ENCODE measurements around the gene PREX1.
"Not testable (repeated sequence)": the region's sequence is repeated elsewhere in the genome, so short reads cannot be mapped to it uniquely, and the experiment has no call there.

The PREX1 gene

GRCh38 chr20:48826883-48827771 lies 672 bp downstream of the PREX1 start:
- peak in 1 of 3 donors; percentile 19 for DNase-seq
- H3K27ac ChIP-seq (ENCODE audit: insufficient read depth, low read length, poor library complexity, severe bottlenecking): peak overlapping the region; percentile 68

GRCh38 chr20:48826480-48826879 lies 1.3 kb downstream of the PREX1 start:
- not testable (repeated sequence) for DNase-seq; H3K9me3 ChIP-seq (ENCODE audit: control insufficient read depth, low read length); H3K27me3 ChIP-seq (replicated peaks; ENCODE audit: control insufficient read depth, insufficient read depth, low read length, poor library complexity, severe bottlenecking); H3K36me3 ChIP-seq (ENCODE audit: control insufficient read depth, insufficient read depth, low read length)
- Histone ChIP-seq H3K27ac (ENCODE audit: insufficient read depth, low read length, poor library complexity, severe bottlenecking) (peak overlapping the region; percentile 68), H3K4me3 (ENCODE audit: insufficient read depth, low read depth, low read length, poor library complexity, severe bottlenecking) (peak overlapping the region; percentile 89), H3K4me1 (ENCODE audit: control insufficient read depth, insufficient read depth, low read length, poor library complexity, severe bottlenecking) (peaks cover 35% of the 10 kb centered on the region)

More at GRCh38 chr20:48826883-48827771, 672 bp downstream of the PREX1 start:
- Histone ChIP-seq H3K4me3 (ENCODE audit: insufficient read depth, low read depth, low read length, poor library complexity, severe bottlenecking) (peak overlapping the region; percentile 89), H3K36me3 (ENCODE audit: control insufficient read depth, insufficient read depth, low read length) (no peaks in the 10 kb centered on the region), H3K4me1 (ENCODE audit: control insufficient read depth, insufficient read depth, low read length, poor library complexity, severe bottlenecking) (peaks cover 29% of the 10 kb centered on the region), H3K27me3 (replicated peaks; ENCODE audit: control insufficient read depth, insufficient read depth, low read length, poor library complexity, severe bottlenecking) (no peaks in the 10 kb centered on the region), H3K9me3 (ENCODE audit: control insufficient read depth, low read length) (no peaks in the 10 kb centered on the region)

GRCh38 chr20:48826069-48826468 lies 1.7 kb downstream of the PREX1 start:
- peak overlapping the region; percentile 89 for H3K4me3 ChIP-seq (ENCODE audit: insufficient read depth, low read depth, low read length, poor library complexity, severe bottlenecking)
- H3K4me1 ChIP-seq (ENCODE audit: control insufficient read depth, insufficient read depth, low read length, poor library complexity, severe bottlenecking): peaks cover 39% of the 10 kb centered on the region
- no peaks in the 10 kb centered on the region for H3K36me3 ChIP-seq (ENCODE audit: control insufficient read depth, insufficient read depth, low read length)
- no peak for DNase-seq
- no peaks in the 10 kb centered on the region for H3K27me3 ChIP-seq (replicated peaks; ENCODE audit: control insufficient read depth, insufficient read depth, low read length, poor library complexity, severe bottlenecking)
- peak overlapping the region; percentile 68 for H3K27ac ChIP-seq (ENCODE audit: insufficient read depth, low read length, poor library complexity, severe bottlenecking)
- no peaks in the 10 kb centered on the region for H3K9me3 ChIP-seq (ENCODE audit: control insufficient read depth, low read length)

GRCh38 chr20:48825566-48825920 lies 2.3 kb downstream of the PREX1 start:
- no peaks in the 10 kb centered on the region for H3K9me3 ChIP-seq (ENCODE audit: control insufficient read depth, low read length)
- H3K27me3 ChIP-seq (replicated peaks; ENCODE audit: control insufficient read depth, insufficient read depth, low read length, poor library complexity, severe bottlenecking): no peaks in the 10 kb centered on the region
- H3K27ac ChIP-seq (ENCODE audit: insufficient read depth, low read length, poor library complexity, severe bottlenecking): peak overlapping the region; percentile 68
- H3K36me3 ChIP-seq (ENCODE audit: control insufficient read depth, insufficient read depth, low read length): no peaks in the 10 kb centered on the region
- no peak for DNase-seq
- H3K4me3 ChIP-seq (ENCODE audit: insufficient read depth, low read depth, low read length, poor library complexity, severe bottlenecking): peak overlapping the region; percentile 89
- peaks cover 45% of the 10 kb centered on the region for H3K4me1 ChIP-seq (ENCODE audit: control insufficient read depth, insufficient read depth, low read length, poor library complexity, severe bottlenecking)

- H3K36me3 ChIP-seq (ENCODE audit: control insufficient read depth, insufficient read depth, low read length): no peaks in the 10 kb centered on the region
- H3K4me1 ChIP-seq (ENCODE audit: control insufficient read depth, insufficient read depth, low read length, poor library complexity, severe bottlenecking): peaks cover 50% of the 10 kb centered on the region
- H3K9me3 ChIP-seq (ENCODE audit: control insufficient read depth, low read length): no peaks in the 10 kb centered on the region
- H3K27ac ChIP-seq (ENCODE audit: insufficient read depth, low read length, poor library complexity, severe bottlenecking): peak overlapping the region; percentile 68
- H3K27me3 ChIP-seq (replicated peaks; ENCODE audit: control insufficient read depth, insufficient read depth, low read length, poor library complexity, severe bottlenecking): no peaks in the 10 kb centered on the region
- peak overlapping the region; percentile 89 for H3K4me3 ChIP-seq (ENCODE audit: insufficient read depth, low read depth, low read length, poor library complexity, severe bottlenecking)
- no peak for DNase-seq
Measured at GRCh38 chr20:48824830-48825565, 2.8 kb downstream of the PREX1 start.

GRCh38 chr20:48823960-48824498 lies 3.8 kb downstream of the PREX1 start:
- H3K9me3 ChIP-seq (ENCODE audit: control insufficient read depth, low read length): no peaks in the 10 kb centered on the region

GRCh38 chr20:48823476-48823875 lies 4.3 kb downstream of the PREX1 start:
- Histone ChIP-seq H3K27me3 (replicated peaks; ENCODE audit: control insufficient read depth, insufficient read depth, low read length, poor library complexity, severe bottlenecking) (no peaks in the 10 kb centered on the region), H3K4me1 (ENCODE audit: control insufficient read depth, insufficient read depth, low read length, poor library complexity, severe bottlenecking) (peaks cover 65% of the 10 kb centered on the region), H3K27ac (ENCODE audit: insufficient read depth, low read length, poor library complexity, severe bottlenecking) (peak overlapping the region; percentile 68), H3K36me3 (ENCODE audit: control insufficient read depth, insufficient read depth, low read length) (no peaks in the 10 kb centered on the region), H3K4me3 (ENCODE audit: insufficient read depth, low read depth, low read length, poor library complexity, severe bottlenecking) (peak overlapping the region; percentile 89), H3K9me3 (ENCODE audit: control insufficient read depth, low read length) (no peaks in the 10 kb centered on the region)
- DNase-seq: no peak

More at GRCh38 chr20:48823960-48824498, 3.8 kb downstream of the PREX1 start:
- H3K4me3 ChIP-seq (ENCODE audit: insufficient read depth, low read depth, low read length, poor library complexity, severe bottlenecking): peak overlapping the region; percentile 89
- H3K4me1 ChIP-seq (ENCODE audit: control insufficient read depth, insufficient read depth, low read length, poor library complexity, severe bottlenecking): peaks cover 60% of the 10 kb centered on the region
- peak overlapping the region; percentile 68 for H3K27ac ChIP-seq (ENCODE audit: insufficient read depth, low read length, poor library complexity, severe bottlenecking)
- H3K36me3 ChIP-seq (ENCODE audit: control insufficient read depth, insufficient read depth, low read length): no peaks in the 10 kb centered on the region
- no peaks in the 10 kb centered on the region for H3K27me3 ChIP-seq (replicated peaks; ENCODE audit: control insufficient read depth, insufficient read depth, low read length, poor library complexity, severe bottlenecking)
- DNase-seq: peak in 2 of 3 donors; percentile 33 to 45

GRCh38 chr20:48822879-48823385 lies 4.9 kb downstream of the PREX1 start:
- peak overlapping the region; percentile 68 for H3K27ac ChIP-seq (ENCODE audit: insufficient read depth, low read length, poor library complexity, severe bottlenecking)
- H3K36me3 ChIP-seq (ENCODE audit: control insufficient read depth, insufficient read depth, low read length): no peaks in the 10 kb centered on the region
- peak overlapping the region; percentile 89 for H3K4me3 ChIP-seq (ENCODE audit: insufficient read depth, low read depth, low read length, poor library complexity, severe bottlenecking)
- H3K27me3 ChIP-seq (replicated peaks; ENCODE audit: control insufficient read depth, insufficient read depth, low read length, poor library complexity, severe bottlenecking): no peaks in the 10 kb centered on the region
- H3K9me3 ChIP-seq (ENCODE audit: control insufficient read depth, low read length): no peaks in the 10 kb centered on the region
- peaks cover 68% of the 10 kb centered on the region for H3K4me1 ChIP-seq (ENCODE audit: control insufficient read depth, insufficient read depth, low read length, poor library complexity, severe bottlenecking)
- peak in 1 of 3 donors; percentile 11 for DNase-seq

- Histone ChIP-seq H3K27ac (ENCODE audit: insufficient read depth, low read length, poor library complexity, severe bottlenecking) (peak overlapping the region; percentile 68), H3K4me1 (ENCODE audit: control insufficient read depth, insufficient read depth, low read length, poor library complexity, severe bottlenecking) (peaks cover 75% of the 10 kb centered on the region), H3K27me3 (replicated peaks; ENCODE audit: control insufficient read depth, insufficient read depth, low read length, poor library complexity, severe bottlenecking) (no peaks in the 10 kb centered on the region), H3K9me3 (ENCODE audit: control insufficient read depth, low read length) (no peaks in the 10 kb centered on the region), H3K4me3 (ENCODE audit: insufficient read depth, low read depth, low read length, poor library complexity, severe bottlenecking) (peak overlapping the region; percentile 19), H3K36me3 (ENCODE audit: control insufficient read depth, insufficient read depth, low read length) (no peaks in the 10 kb centered on the region)
- no peak for DNase-seq
Measured at GRCh38 chr20:48822178-48822577, 5.6 kb downstream of the PREX1 start.
